ENCODE measurements around the gene FREY1.

Gene FREY1

DNA sequence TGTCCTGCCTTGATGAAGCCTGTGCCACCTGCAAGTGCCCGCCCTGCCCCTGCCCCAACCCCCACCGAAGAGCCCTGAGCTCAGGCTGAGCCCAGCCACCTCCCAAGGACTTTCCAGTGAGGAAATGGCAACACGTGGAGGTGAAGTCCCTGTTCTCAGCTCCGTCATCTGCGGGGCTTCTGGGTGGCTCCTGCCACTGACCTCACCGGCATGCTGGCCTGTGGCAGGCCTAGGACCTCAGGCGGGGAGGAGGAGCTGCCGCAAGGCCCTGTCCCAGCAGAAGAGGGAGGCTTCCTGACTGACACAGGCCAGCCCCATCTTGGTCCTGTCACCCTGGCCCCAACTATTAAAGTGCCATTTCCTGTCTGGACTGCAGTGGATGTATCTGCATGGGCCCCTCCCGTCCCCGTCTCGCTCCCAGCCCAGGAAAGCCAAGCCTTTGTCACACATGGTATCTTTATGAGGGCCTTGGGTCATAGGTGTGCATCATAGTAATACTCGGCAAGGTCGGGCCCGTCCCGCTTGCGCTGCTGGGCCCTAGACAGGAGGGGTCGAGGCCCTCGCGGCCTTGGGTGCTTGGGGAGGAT is 882 bp downstream of the FREY1 start:
- TF ChIP-seq, protein P1, sequence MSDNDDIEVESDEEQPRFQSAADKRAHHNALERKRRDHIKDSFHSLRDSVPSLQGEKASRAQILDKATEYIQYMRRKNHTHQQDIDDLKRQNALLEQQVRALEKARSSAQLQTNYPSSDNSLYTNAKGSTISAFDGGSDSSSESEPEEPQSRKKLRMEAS (IDR thresholded peaks at IDR 0.05), result no peak
- TF ChIP-seq, protein P2, sequence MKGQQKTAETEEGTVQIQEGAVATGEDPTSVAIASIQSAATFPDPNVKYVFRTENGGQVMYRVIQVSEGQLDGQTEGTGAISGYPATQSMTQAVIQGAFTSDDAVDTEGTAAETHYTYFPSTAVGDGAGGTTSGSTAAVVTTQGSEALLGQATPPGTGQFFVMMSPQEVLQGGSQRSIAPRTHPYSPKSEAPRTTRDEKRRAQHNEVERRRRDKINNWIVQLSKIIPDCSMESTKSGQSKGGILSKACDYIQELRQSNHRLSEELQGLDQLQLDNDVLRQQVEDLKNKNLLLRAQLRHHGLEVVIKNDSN (IDR thresholded peaks at IDR 0.05), result no peak
- TF ChIP-seq TAF1 (IDR thresholded peaks at IDR 0.05; ENCODE audit: low read depth) (no peak), CEBPB (IDR thresholded peaks at IDR 0.05) (no peak), ZBTB7A (IDR thresholded peaks at IDR 0.05; ENCODE audit: low read depth) (no peak), RAD21 (IDR thresholded peaks at IDR 0.05; ENCODE audit: low read depth) (no peak), CREB1 (IDR thresholded peaks at IDR 0.05; ENCODE audit: low read depth) (no peak), NFIC (IDR thresholded peaks at IDR 0.05) (no peak), TCF12 (IDR thresholded peaks at IDR 0.05; ENCODE audit: low read depth) (no peak), EP300 (IDR thresholded peaks at IDR 0.05; ENCODE audit: borderline replicate concordance) (no peak), YY1 (IDR thresholded peaks at IDR 0.05; ENCODE audit: low read depth) (no peak)
- TF ChIP-seq, protein P3, sequence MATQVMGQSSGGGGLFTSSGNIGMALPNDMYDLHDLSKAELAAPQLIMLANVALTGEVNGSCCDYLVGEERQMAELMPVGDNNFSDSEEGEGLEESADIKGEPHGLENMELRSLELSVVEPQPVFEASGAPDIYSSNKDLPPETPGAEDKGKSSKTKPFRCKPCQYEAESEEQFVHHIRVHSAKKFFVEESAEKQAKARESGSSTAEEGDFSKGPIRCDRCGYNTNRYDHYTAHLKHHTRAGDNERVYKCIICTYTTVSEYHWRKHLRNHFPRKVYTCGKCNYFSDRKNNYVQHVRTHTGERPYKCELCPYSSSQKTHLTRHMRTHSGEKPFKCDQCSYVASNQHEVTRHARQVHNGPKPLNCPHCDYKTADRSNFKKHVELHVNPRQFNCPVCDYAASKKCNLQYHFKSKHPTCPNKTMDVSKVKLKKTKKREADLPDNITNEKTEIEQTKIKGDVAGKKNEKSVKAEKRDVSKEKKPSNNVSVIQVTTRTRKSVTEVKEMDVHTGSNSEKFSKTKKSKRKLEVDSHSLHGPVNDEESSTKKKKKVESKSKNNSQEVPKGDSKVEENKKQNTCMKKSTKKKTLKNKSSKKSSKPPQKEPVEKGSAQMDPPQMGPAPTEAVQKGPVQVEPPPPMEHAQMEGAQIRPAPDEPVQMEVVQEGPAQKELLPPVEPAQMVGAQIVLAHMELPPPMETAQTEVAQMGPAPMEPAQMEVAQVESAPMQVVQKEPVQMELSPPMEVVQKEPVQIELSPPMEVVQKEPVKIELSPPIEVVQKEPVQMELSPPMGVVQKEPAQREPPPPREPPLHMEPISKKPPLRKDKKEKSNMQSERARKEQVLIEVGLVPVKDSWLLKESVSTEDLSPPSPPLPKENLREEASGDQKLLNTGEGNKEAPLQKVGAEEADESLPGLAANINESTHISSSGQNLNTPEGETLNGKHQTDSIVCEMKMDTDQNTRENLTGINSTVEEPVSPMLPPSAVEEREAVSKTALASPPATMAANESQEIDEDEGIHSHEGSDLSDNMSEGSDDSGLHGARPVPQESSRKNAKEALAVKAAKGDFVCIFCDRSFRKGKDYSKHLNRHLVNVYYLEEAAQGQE (IDR thresholded peaks at IDR 0.05; ENCODE audit: low read depth), result no peak

DNA sequence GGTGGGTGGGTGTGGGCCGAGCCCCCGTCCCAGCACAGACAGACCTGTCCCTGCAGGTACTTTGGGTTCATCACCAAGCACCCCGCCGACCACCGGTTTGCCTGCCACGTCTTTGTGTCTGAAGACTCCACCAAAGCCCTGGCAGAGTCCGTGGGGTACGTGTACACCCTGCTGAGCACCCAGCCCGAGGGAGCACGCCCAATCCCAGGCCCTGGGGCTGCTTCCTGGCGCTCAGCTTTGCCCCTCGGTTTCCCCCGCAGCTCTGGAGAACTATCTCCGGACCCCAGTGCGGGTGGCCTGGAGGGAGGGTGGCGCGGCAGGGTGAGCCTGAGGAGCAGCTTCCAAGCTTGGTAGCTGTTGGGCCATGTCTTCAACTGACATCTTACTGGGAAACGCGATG is 2.0 kb downstream of the FREY1 start:
- TF ChIP-seq CEBPB (IDR thresholded peaks at IDR 0.05) (no peak), TAF1 (IDR thresholded peaks at IDR 0.05; ENCODE audit: low read depth) (no peak), NFIC (IDR thresholded peaks at IDR 0.05) (no peak), YY1 (IDR thresholded peaks at IDR 0.05; ENCODE audit: low read depth) (no peak), TCF12 (IDR thresholded peaks at IDR 0.05; ENCODE audit: low read depth) (no peak), RAD21 (IDR thresholded peaks at IDR 0.05; ENCODE audit: low read depth) (no peak), FOXM1 (IDR thresholded peaks at IDR 0.05; ENCODE audit: borderline replicate concordance, low read depth) (no peak), EGR1 (IDR thresholded peaks at IDR 0.05) (no peak), TEAD4 (IDR thresholded peaks at IDR 0.05) (no peak), ZBTB7A (IDR thresholded peaks at IDR 0.05; ENCODE audit: low read depth) (no peak), CREB1 (IDR thresholded peaks at IDR 0.05; ENCODE audit: low read depth) (no peak), EP300 (IDR thresholded peaks at IDR 0.05; ENCODE audit: borderline replicate concordance) (no peak)
- TF ChIP-seq, protein P3 (IDR thresholded peaks at IDR 0.05; ENCODE audit: low read depth), result no peak
- TF ChIP-seq, protein P1 (IDR thresholded peaks at IDR 0.05), result no peak
- TF ChIP-seq, protein P2 (IDR thresholded peaks at IDR 0.05), result no peak

DNA sequence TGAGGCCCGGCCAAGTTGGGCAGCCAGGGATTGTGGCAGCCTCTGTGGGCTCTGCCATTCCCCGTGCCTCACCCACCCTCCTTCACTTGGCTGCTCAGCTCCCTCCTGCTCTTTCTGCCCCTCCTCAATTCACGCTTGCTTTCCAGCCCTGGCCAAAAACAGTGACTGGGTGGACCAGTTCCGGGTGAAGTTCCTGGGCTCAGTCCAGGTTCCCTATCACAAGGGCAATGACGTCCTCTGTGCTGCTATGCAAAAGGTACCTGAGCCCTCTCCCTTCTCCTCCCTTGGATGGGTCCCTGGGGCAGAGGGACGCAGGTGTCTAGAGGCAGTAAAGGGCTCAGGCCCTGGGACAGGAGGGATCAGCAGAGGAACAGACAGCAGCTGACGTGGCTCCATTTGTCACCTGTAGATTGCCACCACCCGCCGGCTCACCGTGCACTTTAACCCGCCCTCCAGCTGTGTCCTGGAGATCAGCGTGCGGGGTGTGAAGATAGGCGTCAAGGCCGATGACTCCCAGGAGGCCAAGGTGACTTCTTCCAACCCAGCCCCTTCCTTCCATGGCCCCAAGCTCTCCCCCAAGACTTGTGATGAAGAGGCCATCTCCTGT is 2.7 kb downstream of the FREY1 start:
- TF ChIP-seq EGR1 (IDR thresholded peaks at IDR 0.05) (no peak), RAD21 (IDR thresholded peaks at IDR 0.05; ENCODE audit: low read depth) (no peak)
- TF ChIP-seq, protein P1 (IDR thresholded peaks at IDR 0.05), result no peak
- TF ChIP-seq, protein P2 (IDR thresholded peaks at IDR 0.05), result no peak

GRCh38 chr11:45902452-45903380 is 4.4 kb downstream of the FREY1 start:
- TF ChIP-seq TEAD4 (IDR thresholded peaks at IDR 0.05) (no peak), RAD21 (IDR thresholded peaks at IDR 0.05; ENCODE audit: low read depth) (no peak), FOXM1 (IDR thresholded peaks at IDR 0.05; ENCODE audit: borderline replicate concordance, low read depth) (no peak), CREB1 (IDR thresholded peaks at IDR 0.05; ENCODE audit: low read depth) (no peak), ZBTB7A (IDR thresholded peaks at IDR 0.05; ENCODE audit: low read depth) (no peak), TCF12 (IDR thresholded peaks at IDR 0.05; ENCODE audit: low read depth) (no peak)
- TF ChIP-seq, protein P1 (IDR thresholded peaks at IDR 0.05), result no peak
- TF ChIP-seq, protein P3 (IDR thresholded peaks at IDR 0.05; ENCODE audit: low read depth), result no peak
- TF ChIP-seq, protein P2 (IDR thresholded peaks at IDR 0.05), result no peak
